A549 (cell line): ENCODE measurements around the gene PBX1. TPM values are rescaled to one million over a fixed set of nuclear protein-coding genes. Genes with fewer than 3 reads are reported as not detected.

Experiments
- ATAC-seq, 2 experiments: fragments of 200-7000 bp in 1 of 2; fragments of >200 bp in 1 of 2; cut with Nextera tagmentation in 1 of 2; cut with Tn5 transposase in 1 of 2; 3 replicates each; pipeline versions ENCODE4 v1.8.0 to v1.9.1; 2018 to 2020; ENCODE audit warnings: mild to moderate bottlenecking in 1 of 2, moderate library complexity in 1 of 2
- CTCF ChIA-PET: fragments of 300-600 bp; sonication (Branson Sonifier 250); formaldehyde crosslinking; extraction: SDS; loops from one replicate; lab custom pipeline; 2021; ENCODE audit warnings: antibody characterized with exemption, inconsistent platforms; lab: Yijun Ruan, JAX
- POLR2A ChIA-PET: fragments of 350-600 bp; formaldehyde crosslinking; extraction: SDS; loops from one replicate; lab custom pipeline; 2021; ENCODE audit warnings: antibody characterized with exemption, inconsistent platforms; lab: Yijun Ruan, JAX
- DNase-seq, 2 experiments: peaks; one replicate each; pipeline versions ENCODE4 v3.0.0 to v3.0.0-alpha.2; 2011 to 2016; ENCODE audit warnings: low read depth in 1 of 2, low spot score in 1 of 2
- FAIRE-seq: peaks from 2 replicates; lab custom pipeline; 2011; peaks lifted over from hg19 to GRCh38; lab: Jason Lieb, UNC
- H3K27ac ChIP-seq, 2 experiments: fragments of >200 bp; sonication (Bioruptor Twin); formaldehyde crosslinking; 3 replicates each; pipeline ENCODE4 v1.5.1; 2016 to 2017
- H3K4me1 ChIP-seq: fragments of >200 bp; sonication (Bioruptor Twin); formaldehyde crosslinking; 3 replicates; pipeline ENCODE4 v1.6.1; 2016
- H3K4me2 ChIP-seq: fragments of >200 bp; sonication (Bioruptor Twin); formaldehyde crosslinking; 3 replicates; pipeline ENCODE4 v1.6.1; 2016
- H3K4me3 ChIP-seq: fragments of >200 bp; sonication (Bioruptor Twin); formaldehyde crosslinking; 3 replicates; pipeline ENCODE4 v1.5.1; 2016
- H3K9me3 ChIP-seq: fragments of >200 bp; sonication (Bioruptor Twin); formaldehyde crosslinking; 3 replicates; pipeline ENCODE4 v1.6.1; 2016
- CBX2 ChIP-seq: fragments of 200-600 bp; sonication (generic); IDR thresholded peaks from 2 replicates; pipeline ENCODE4 v1.6.1; 2016; ENCODE audit warnings: low read depth, mild to moderate bottlenecking, borderline replicate concordance
- CEBPB ChIP-seq, 2 experiments: fragments of >200 bp in 1 of 2; sonication (Bioruptor Twin) in 1 of 2; formaldehyde crosslinking in 1 of 2; IDR thresholded peaks; 2 replicates each; pipeline ENCODE4 v1.6.1; 2012 to 2016
- CHD2 ChIP-seq: fragments of 150-350 bp; IDR thresholded peaks from 2 replicates; pipeline ENCODE4 v1.6.1; 2014; ENCODE audit warnings: low read length; ENCODE audit not compliant: partially characterized antibody
- CHD4 ChIP-seq: fragments of 200-600 bp; sonication (generic); IDR thresholded peaks from 2 replicates; pipeline ENCODE4 v1.6.1; 2016; ENCODE audit warnings: antibody characterized with exemption, mild to moderate bottlenecking, borderline replicate concordance
- EHF ChIP-seq: fragments of 250-450 bp; sonication (Bioruptor Pico); IDR thresholded peaks from 2 replicates; pipeline ENCODE4 v1.5.0; 2020; ENCODE audit warnings: mild to moderate bottlenecking
- EHMT2 ChIP-seq: fragments of 200-600 bp; sonication (generic); IDR thresholded peaks from 2 replicates; pipeline ENCODE4 v1.6.1; 2016; ENCODE audit warnings: antibody characterized with exemption, low read depth, mild to moderate bottlenecking, moderate library complexity
- EP300 ChIP-seq, 2 experiments: fragments of >200 bp; sonication (Bioruptor Twin); formaldehyde crosslinking; IDR thresholded peaks; 2 replicates in 1 of 2; 3 replicates in 1 of 2; pipeline ENCODE4 v1.6.1; 2016 to 2017
- FOSB ChIP-seq: fragments of 250-450 bp; sonication (Bioruptor Pico); IDR thresholded peaks from 2 replicates; pipeline ENCODE4 v1.5.0; 2020; ENCODE audit warnings: mild to moderate bottlenecking, moderate library complexity
- FOXS1 ChIP-seq: fragments of 250-450 bp; sonication (Bioruptor Pico); IDR thresholded peaks from 2 replicates; pipeline ENCODE4 v1.5.0; 2020; ENCODE audit warnings: mild to moderate bottlenecking, moderate library complexity
- HDAC2 ChIP-seq: fragments of 200-600 bp; sonication (generic); IDR thresholded peaks from 2 replicates; pipeline ENCODE4 v1.6.1; 2016
- HES2 ChIP-seq: fragments of >200 bp; sonication (Bioruptor Twin); formaldehyde crosslinking; IDR thresholded peaks from 2 replicates; pipeline ENCODE4 v1.6.1; 2016
- HEYL ChIP-seq: fragments of 250-450 bp; sonication (Bioruptor Pico); IDR thresholded peaks from 2 replicates; pipeline ENCODE4 v1.8.0; 2021; ENCODE audit warnings: mild to moderate bottlenecking, moderate library complexity
- HMGXB4 ChIP-seq: fragments of 250-450 bp; sonication (Bioruptor Pico); IDR thresholded peaks from 2 replicates; pipeline ENCODE4 v1.5.0; 2021; ENCODE audit warnings: mild to moderate bottlenecking, moderate library complexity, borderline replicate concordance
- HOXA7 ChIP-seq: fragments of 250-450 bp; sonication (Bioruptor Pico); IDR thresholded peaks from 2 replicates; pipeline ENCODE4 v1.5.0; 2020; ENCODE audit warnings: mild to moderate bottlenecking, moderate library complexity
- JUN ChIP-seq, 2 experiments: fragments of >200 bp; sonication (Bioruptor Twin); formaldehyde crosslinking; IDR thresholded peaks; 2 replicates in 1 of 2; 3 replicates in 1 of 2; pipeline ENCODE4 v1.6.1; 2016 to 2017
- KDM5A ChIP-seq: fragments of 200-600 bp; sonication (generic); IDR thresholded peaks from 2 replicates; pipeline ENCODE4 v1.6.1; 2016; ENCODE audit warnings: antibody characterized with exemption, mild to moderate bottlenecking
- MAZ ChIP-seq: fragments of 150-350 bp; IDR thresholded peaks from 2 replicates; pipeline ENCODE4 v1.6.1; 2014; ENCODE audit warnings: antibody characterized with exemption, low read depth, low read length, borderline replicate concordance
- NR3C1 ChIP-seq: fragments of >200 bp; sonication (Bioruptor Twin); formaldehyde crosslinking; IDR thresholded peaks from 3 replicates; pipeline ENCODE4 v1.6.1; 2017
- POLR2A ChIP-seq: IDR thresholded peaks from 2 replicates; pipeline ENCODE4 v1.6.1; 2012; ENCODE audit warnings: mild to moderate bottlenecking, low read length
- POLR2AphosphoS2 ChIP-seq: conservative IDR thresholded peaks from 2 replicates; pipeline ENCODE4 v1.6.1; 2012; ENCODE audit warnings: low read length, improper control_type of control experiment, inconsistent platforms
- RNF2 ChIP-seq: fragments of 200-600 bp; sonication (generic); IDR thresholded peaks from 2 replicates; pipeline ENCODE4 v1.6.1; 2016; ENCODE audit warnings: low read depth, mild to moderate bottlenecking, antibody characterized with exemption, moderate library complexity, borderline replicate concordance
- SREBF2 ChIP-seq: fragments of 450-650 bp; IDR thresholded peaks from 2 replicates; pipeline ENCODE4 v1.6.1; 2014; ENCODE audit warnings: mild to moderate bottlenecking, moderate library complexity
- ZFP36 ChIP-seq: fragments of 450-650 bp; IDR thresholded peaks from 2 replicates; pipeline ENCODE4 v1.6.1; 2014; ENCODE audit warnings: borderline replicate concordance; ENCODE audit not compliant: partially characterized antibody
- ZSCAN20 ChIP-seq: fragments of 250-450 bp; sonication (Bioruptor Pico); IDR thresholded peaks from 2 replicates; pipeline ENCODE4 v1.8.0; 2022; ENCODE audit warnings: mild to moderate bottlenecking, moderate library complexity
- WGBS: methylation state at CpG from one replicate; pipeline ENCODE4 v1.1.6; 2017; ENCODE audit errors: missing lambda C conversion rate; 5-methylcytosine and 5-hydroxymethylcytosine counted together
- polyA plus RNA-seq, 4 experiments: library from polyadenylated mRNA; depleted of rRNA in 3 of 4; stranded (reverse); fragments of >200 nt; fragmentation: RNase III in 1 of 4; extraction: RNeasy Plus Mini Kit Qiagen cat#74134 plus additional on column Dnase treatment in 1 of 4; gene quantifications; 2 replicates in 3 of 4; 3 replicates in 1 of 4; pipeline ENCODE4 v1.2.3, GENCODE V29; 2011 to 2017
- TF ChIP-seq, protein P1 (sequence below): IDR thresholded peaks from 2 replicates; pipeline ENCODE4 v1.6.1; 2012

The PBX1 gene
- polyA plus RNA-seq, 2 of the 4 experiments (the other 2 are of a cell fraction): 47.8 to 61.5 TPM

- DNase-seq: no peak
- no peak overlapping the region for H3K4me2 ChIP-seq
- H3K4me1 ChIP-seq: peaks cover 61% of the 10 kb centered on the region
- TF ChIP-seq HOXA7 (CRISPR knock-in tag): no peak
- TF ChIP-seq FOSB (CRISPR knock-in tag): no peak
- TF ChIP-seq HEYL: no peak
- TF ChIP-seq FOXS1 (CRISPR knock-in tag): no peak
- no peak for TF ChIP-seq EHF (CRISPR knock-in tag)
- no peak for TF ChIP-seq KDM5A
- TF ChIP-seq ZSCAN20: no peak
- no peak for TF ChIP-seq EP300 (IDR thresholded peaks at IDR 0.05)
- TF ChIP-seq HMGXB4 (CRISPR knock-in tag): no peak
- no peak for TF ChIP-seq SREBF2
- TF ChIP-seq HES2: no peak
- no peak for TF ChIP-seq CBX2
- TF ChIP-seq, protein P1, sequence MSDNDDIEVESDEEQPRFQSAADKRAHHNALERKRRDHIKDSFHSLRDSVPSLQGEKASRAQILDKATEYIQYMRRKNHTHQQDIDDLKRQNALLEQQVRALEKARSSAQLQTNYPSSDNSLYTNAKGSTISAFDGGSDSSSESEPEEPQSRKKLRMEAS: no peak
- TF ChIP-seq NR3C1: no peak
- no peak for TF ChIP-seq POLR2A
- no peak for TF ChIP-seq EHMT2
- 77% methylated on average over 3 of the region's 5 CpGs for WGBS
- no peak overlapping the region for H3K4me3 ChIP-seq
- POLR2A ChIA-PET: no interaction called here
- peak overlapping the region in 1 of 2 experiments; percentile 77; a peak in 3 of 6 replicates for H3K27ac ChIP-seq
- FAIRE-seq: no peak
- CTCF ChIA-PET: interaction anchor here (0.8 to 1.5 kb wide), 6 partner anchors 11 to 799 kb away, joined by 3 to 5 read pairs (median 3); partner anchors contain the start of gene PBX1
- ATAC-seq: no peak; a peak in 1 of 6 replicates
- no peaks in the 10 kb centered on the region for H3K9me3 ChIP-seq
Observed at GRCh38 chr1:164618202-164618564, 59.2 kb downstream of the PBX1 start.

- Histone ChIP-seq H3K4me1 (peaks cover 61% of the 10 kb centered on the region), H3K4me3 (no peak overlapping the region), H3K4me2 (0 out of 3 replicates have a peak overlapping the region, but pooled peaks have one; percentile 2), H3K27ac (peak overlapping the region; percentile 30 to 77; a peak in 5 of 6 replicates), H3K9me3 (no peaks in the 10 kb centered on the region)
- ATAC-seq: peak in 1 of 2 experiments; percentile 24; a peak in 1 of 6 replicates
- POLR2A ChIA-PET: no interaction called here
- WGBS: 64% methylated on average over 3 of the region's 3 CpGs
- no peak for TF ChIP-seq ZSCAN20
- TF ChIP-seq ZFP36: no peak
- TF ChIP-seq HMGXB4 (CRISPR knock-in tag): no peak
- TF ChIP-seq MAZ: no peak
- no peak for TF ChIP-seq CHD4
- TF ChIP-seq CEBPB (IDR thresholded peaks at IDR 0.05): no peak
- no peak for TF ChIP-seq JUN (IDR thresholded peaks at IDR 0.05)
- TF ChIP-seq CHD2: no peak
- no peak for TF ChIP-seq POLR2AphosphoS2
- TF ChIP-seq RNF2: no peak
- no peak for TF ChIP-seq HDAC2
- FAIRE-seq: no peak
- no peak for DNase-seq
- CTCF ChIA-PET: interaction anchor here (0.8 to 1.5 kb wide), 6 partner anchors 10 to 800 kb away, joined by 3 to 5 read pairs (median 3); partner anchors contain the start of gene PBX1
Observed at GRCh38 chr1:164619006-164619784, 60.2 kb downstream of the PBX1 start.
